CD4-positive, alpha-beta memory T cell (primary cell): Measurements from ENCODE around the gene NPTX2. TPM values are rescaled to one million over a fixed set of nuclear protein-coding genes. Genes with fewer than 3 reads are reported as not detected.

Experiments
- CTCF ChIA-PET: fragments of 350-600 bp; sonication (Branson Sonifier 250); formaldehyde crosslinking; loops from one replicate; lab custom pipeline; 2021; ENCODE audit warnings: inconsistent platforms; ENCODE audit not compliant: partially characterized antibody; lab: Charles Lee
- POLR2A ChIA-PET: fragments of 350-600 bp; sonication (Branson Sonifier 250); formaldehyde crosslinking; loops from one replicate; lab custom pipeline; 2021; ENCODE audit not compliant: partially characterized antibody; lab: Charles Lee
- DNase-seq, 5 donors: peaks; one replicate each; pipeline versions ENCODE4 v3.0.0 to v3.0.0-alpha.2; 2020 to 2022; ENCODE audit warnings: mixed read lengths in 1 of 5
- H3K27ac ChIP-seq: one replicate; pipeline ENCODE4 v1.7.0; 2013; ENCODE audit warnings: low read depth, low read length
- H3K27me3 ChIP-seq: 2 replicates; pipeline ENCODE4 v1.7.0; 2013; ENCODE audit warnings: mild to moderate bottlenecking, low read length, moderate library complexity; ENCODE audit not compliant: insufficient read depth
- H3K36me3 ChIP-seq: 2 replicates; pipeline ENCODE4 v1.7.0; 2013; ENCODE audit warnings: mild to moderate bottlenecking, low read length, moderate library complexity; ENCODE audit not compliant: insufficient read depth
- H3K4me1 ChIP-seq: 2 replicates; pipeline ENCODE4 v1.7.0; 2013; ENCODE audit warnings: mild to moderate bottlenecking, low read length, moderate library complexity; ENCODE audit not compliant: insufficient read depth
- H3K4me3 ChIP-seq, 2 donors: one replicate each; pipeline ENCODE4 v1.7.0; 2013; ENCODE audit warnings: low read length in 2 of 2, mild to moderate bottlenecking in 1 of 2
- H3K9me3 ChIP-seq, 2 donors: one replicate each; pipeline ENCODE4 v1.7.0; 2013; ENCODE audit warnings: low read length in 2 of 2, control low read depth in 1 of 2; ENCODE audit not compliant: control insufficient read depth in 1 of 2
- H3K27ac Mint-ChIP-seq, 7 donors: one replicate each; pipeline ENCODE4 v1.8.0; 2020 to 2021; ENCODE audit warnings: mixed read lengths in 7 of 7, mild to moderate bottlenecking in 6 of 7, inconsistent platforms in 3 of 7, moderate library complexity in 3 of 7
- H3K27me3 Mint-ChIP-seq, 2 donors: one replicate each; pipeline ENCODE4 v1.8.0; 2020 to 2021; ENCODE audit warnings: mixed read lengths in 2 of 2
- H3K36me3 Mint-ChIP-seq, 2 donors: one replicate each; pipeline ENCODE4 v1.8.0; 2020 to 2021; ENCODE audit warnings: mixed read lengths in 2 of 2, inconsistent platforms in 1 of 2, mild to moderate bottlenecking in 1 of 2
- H3K4me1 Mint-ChIP-seq, 4 donors: one replicate each; pipeline ENCODE4 v1.8.0; 2020 to 2021; ENCODE audit warnings: mixed read lengths in 4 of 4, mild to moderate bottlenecking in 1 of 4
- H3K4me3 Mint-ChIP-seq, 8 donors: one replicate each; pipeline ENCODE4 v1.8.0; 2020 to 2021; ENCODE audit warnings: mixed read lengths in 8 of 8, mild to moderate bottlenecking in 7 of 8, moderate library complexity in 6 of 8, inconsistent platforms in 3 of 8
- H3K9me3 Mint-ChIP-seq, 8 donors: one replicate each; pipeline ENCODE4 v1.8.0; 2020 to 2021; ENCODE audit warnings: mixed read lengths in 8 of 8, mild to moderate bottlenecking in 5 of 8, inconsistent platforms in 3 of 8, moderate library complexity in 1 of 8
- intact Hi-C: fragments of 100-400 bp; cut with micrococcal nuclease; formaldehyde crosslinking; loops from one replicate; pipeline ENCODE4 v1.15.1; 2023
- polyA plus RNA-seq, 2 donors: library from polyadenylated mRNA; unstranded; fragments of 300-500 nt; fragmentation: Illumina TruSeq; gene quantifications; one replicate each; pipeline ENCODE4 v1.2.3, GENCODE V29; 2021
- total RNA-seq, 2 experiments: library from RNA; stranded (reverse); gene quantifications; one replicate each; pipeline ENCODE4 v1.2.3, GENCODE V29; 2021

The NPTX2 gene
- total and polyA plus RNA-seq, 4 experiments from 2014 or later = not detected

DNA sequence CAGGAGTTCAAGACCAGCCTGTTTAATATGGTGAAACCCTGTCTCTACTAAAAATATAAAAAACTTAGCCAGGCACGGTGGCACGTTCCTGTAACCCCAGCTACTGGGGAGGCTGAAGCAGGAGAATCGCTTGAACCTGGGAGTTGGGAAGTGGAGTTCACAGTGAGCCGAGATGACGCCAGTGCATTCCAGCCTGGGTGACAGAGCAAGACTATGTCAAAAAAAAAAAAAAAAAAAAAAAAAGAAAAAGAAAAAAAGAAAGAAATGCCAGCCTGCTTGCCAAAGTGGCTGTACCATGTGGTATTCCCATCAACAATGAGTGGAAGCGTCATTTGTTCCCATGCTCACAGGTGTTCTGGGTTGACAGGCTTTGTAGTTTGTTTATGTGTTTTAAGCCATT is 43.3 kb upstream of the NPTX2 start:
- Histone ChIP-seq H3K36me3 (no peaks in the 10 kb centered on the region), H3K27ac (no peak overlapping the region), H3K27me3 (no peaks in the 10 kb centered on the region), H3K9me3 (peaks cover 0 to 7% of the 10 kb centered on the region in 2 donors), H3K4me3 (no peak overlapping the region), H3K4me1 (no peaks in the 10 kb centered on the region)
- ChIA-PET CTCF (no interaction called here), POLR2A (no interaction called here)
- H3K27ac Mint-ChIP-seq = no peak overlapping the region
- H3K27me3 Mint-ChIP-seq = peaks cover 0 to 3% of the 10 kb centered on the region in 2 donors
- H3K36me3 Mint-ChIP-seq = peaks cover 0 to 5% of the 10 kb centered on the region in 2 donors
- peaks cover 0 to 40% (median 25%) of the 10 kb centered on the region in 8 donors for H3K9me3 Mint-ChIP-seq
- H3K4me3 Mint-ChIP-seq = no peak overlapping the region
- intact Hi-C loops = no loop called here
- H3K4me1 Mint-ChIP-seq = no peaks in the 10 kb centered on the region
- no peak for DNase-seq

DNA sequence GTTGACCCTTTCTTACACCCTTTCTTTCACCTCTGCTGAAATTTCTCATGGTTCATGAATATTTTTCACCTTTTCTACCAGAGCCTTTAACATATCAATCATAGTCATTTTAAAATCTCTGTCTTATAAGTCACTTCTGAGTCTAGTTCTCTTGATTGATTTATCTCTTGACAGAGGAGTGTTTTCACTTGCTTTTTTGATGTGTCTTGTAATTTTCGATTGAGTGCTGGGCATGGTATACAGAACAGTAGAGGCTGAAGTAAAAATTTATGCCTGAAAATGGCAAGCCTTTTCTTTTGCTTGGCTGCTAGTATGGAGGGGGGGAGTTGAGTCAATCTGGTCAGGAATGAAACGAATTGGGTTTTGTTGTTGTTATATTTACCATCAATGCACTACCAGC is 41.2 kb upstream of the NPTX2 start:
- Mint-ChIP-seq H3K4me1 (no peaks in the 10 kb centered on the region), H3K9me3 (peaks cover 0 to 40% (median 25%) of the 10 kb centered on the region in 8 donors), H3K27me3 (peaks cover 3 to 5% of the 10 kb centered on the region in 2 donors), H3K4me3 (no peak overlapping the region), H3K36me3 (peaks cover 0 to 5% of the 10 kb centered on the region in 2 donors), H3K27ac (peak overlapping the region in 1 of 7 donors; percentile 44)
- ChIA-PET POLR2A (no interaction called here), CTCF (no interaction called here)
- intact Hi-C loops = no loop called here
- Histone ChIP-seq H3K36me3 (no peaks in the 10 kb centered on the region), H3K9me3 (peaks cover 0 to 7% of the 10 kb centered on the region in 2 donors), H3K27me3 (no peaks in the 10 kb centered on the region), H3K4me1 (no peaks in the 10 kb centered on the region), H3K4me3 (no peak overlapping the region), H3K27ac (no peak overlapping the region)
- no peak for DNase-seq

DNA sequence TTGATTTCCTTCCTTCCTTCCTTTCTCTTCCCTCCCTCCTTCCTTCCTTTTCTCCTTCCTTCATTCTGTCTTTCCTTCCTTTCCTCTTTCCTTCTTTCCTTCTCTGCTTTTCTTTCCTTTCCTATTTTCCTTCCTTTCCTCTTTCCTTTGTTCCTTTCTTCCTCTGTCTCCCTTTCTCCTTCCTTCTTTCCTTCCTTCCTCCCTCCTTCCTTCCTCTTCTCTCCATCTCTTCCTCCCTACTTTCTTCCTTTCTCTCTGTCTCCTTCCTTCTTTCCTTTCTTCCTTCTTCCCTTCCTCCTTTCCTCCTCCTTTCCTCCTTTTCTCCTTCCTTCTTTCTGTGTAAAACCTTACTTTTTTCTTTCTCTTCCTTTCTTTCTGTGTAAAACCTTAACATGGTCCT is 32.3 kb upstream of the NPTX2 start:
- intact Hi-C loops = no loop called here
- CTCF ChIA-PET = no interaction called here
- DNase-seq = no peak
- Histone ChIP-seq H3K36me3 (no peaks in the 10 kb centered on the region), H3K4me3 (no peak overlapping the region), H3K9me3 (no peaks in the 10 kb centered on the region), H3K27me3 (no peaks in the 10 kb centered on the region), H3K27ac (no peak overlapping the region), H3K4me1 (no peaks in the 10 kb centered on the region)
- POLR2A ChIA-PET = no interaction called here
- Mint-ChIP-seq H3K27me3 (peaks cover 2 to 8% of the 10 kb centered on the region in 2 donors), H3K4me3 (no peak overlapping the region), H3K27ac (no peak overlapping the region), H3K36me3 (no peaks in the 10 kb centered on the region), H3K9me3 (peaks cover 0 to 17% (median 5%) of the 10 kb centered on the region in 8 donors), H3K4me1 (no peaks in the 10 kb centered on the region)

DNA sequence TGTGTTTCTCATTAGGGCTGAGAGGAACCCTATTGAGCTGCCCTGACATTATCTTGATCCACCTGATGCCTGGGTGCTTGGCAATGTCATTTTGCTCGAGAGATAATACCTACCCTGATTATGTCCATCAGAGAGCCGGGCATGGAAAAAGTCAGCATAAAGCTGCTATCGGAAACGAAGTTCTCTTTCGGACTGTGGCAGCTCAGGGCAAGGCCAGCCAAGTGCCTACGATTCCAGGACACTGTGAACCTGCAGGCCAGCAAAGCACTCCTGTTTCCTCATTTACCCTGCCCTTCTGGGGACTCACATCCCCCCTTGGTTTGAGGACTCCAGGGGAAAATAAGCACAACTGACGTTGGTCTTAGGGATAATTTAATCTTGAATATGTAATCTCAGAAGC is 25.2 kb upstream of the NPTX2 start:
- Histone ChIP-seq H3K27me3 (no peaks in the 10 kb centered on the region), H3K27ac (no peak overlapping the region), H3K9me3 (no peaks in the 10 kb centered on the region), H3K4me3 (no peak overlapping the region), H3K4me1 (no peaks in the 10 kb centered on the region), H3K36me3 (no peaks in the 10 kb centered on the region)
- peaks cover 3 to 4% of the 10 kb centered on the region in 2 donors for H3K27me3 Mint-ChIP-seq
- ChIA-PET POLR2A (no interaction called here), CTCF (no interaction called here)
- H3K4me1 Mint-ChIP-seq = no peaks in the 10 kb centered on the region
- no peak for DNase-seq
- H3K9me3 Mint-ChIP-seq = peaks cover 0 to 3% (median 0%) of the 10 kb centered on the region in 8 donors
- no peak overlapping the region for H3K27ac Mint-ChIP-seq
- H3K4me3 Mint-ChIP-seq = no peak overlapping the region
- no peaks in the 10 kb centered on the region for H3K36me3 Mint-ChIP-seq
- intact Hi-C loops = no loop called here

DNA sequence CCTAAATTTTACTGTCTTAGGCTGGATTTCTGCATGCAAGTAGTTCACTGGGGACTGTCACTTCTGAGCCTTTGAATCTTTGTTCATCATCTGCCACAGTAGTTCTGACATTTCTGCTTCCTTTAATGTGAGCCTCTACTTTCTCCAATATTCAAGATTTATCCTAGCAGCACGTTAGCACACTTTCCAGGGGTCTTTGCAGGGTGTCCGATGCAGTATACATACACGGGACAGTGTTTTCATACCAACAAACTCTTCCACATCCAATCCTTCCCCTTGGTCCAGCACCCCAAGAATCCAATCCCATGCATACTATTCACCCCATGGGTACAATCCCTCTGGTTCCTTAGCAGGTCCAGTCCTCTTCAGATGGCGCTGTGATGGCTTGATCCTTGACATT is 22.7 kb upstream of the NPTX2 start:
- ChIA-PET POLR2A (no interaction called here), CTCF (no interaction called here)
- Mint-ChIP-seq H3K27ac (no peak overlapping the region), H3K4me3 (no peak overlapping the region), H3K9me3 (peaks cover 0 to 2% (median 0%) of the 10 kb centered on the region in 8 donors), H3K4me1 (no peaks in the 10 kb centered on the region), H3K36me3 (no peaks in the 10 kb centered on the region), H3K27me3 (peaks cover 0 to 4% of the 10 kb centered on the region in 2 donors)
- no peak for DNase-seq
- intact Hi-C loops = no loop called here
- no peak overlapping the region for H3K4me3 ChIP-seq
- no peaks in the 10 kb centered on the region for H3K27me3 ChIP-seq
- H3K9me3 ChIP-seq = no peaks in the 10 kb centered on the region
- H3K27ac ChIP-seq = no peak overlapping the region
- H3K36me3 ChIP-seq = no peaks in the 10 kb centered on the region
- no peaks in the 10 kb centered on the region for H3K4me1 ChIP-seq

DNA sequence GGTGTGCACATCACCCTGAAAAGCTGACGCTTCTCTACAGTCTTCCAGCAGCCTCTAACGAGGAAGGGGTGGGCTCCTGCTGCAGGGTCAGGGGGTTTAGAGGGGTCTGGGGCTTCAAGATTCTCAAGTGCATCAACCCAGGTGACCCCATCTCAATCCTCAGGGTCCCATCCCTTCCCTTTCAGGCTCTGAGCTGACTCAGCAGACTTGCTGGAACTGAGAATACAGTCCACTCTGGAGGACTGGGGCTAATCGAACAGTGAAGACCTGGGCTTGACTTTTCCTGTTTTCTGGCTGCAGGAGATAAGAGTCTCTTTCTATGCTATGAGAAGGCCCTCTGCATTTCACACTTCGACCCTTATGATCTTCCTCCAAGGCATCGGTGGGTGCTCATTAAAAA is 22.3 kb upstream of the NPTX2 start:
- H3K4me1 ChIP-seq = no peaks in the 10 kb centered on the region
- DNase-seq = no peak

DNA sequence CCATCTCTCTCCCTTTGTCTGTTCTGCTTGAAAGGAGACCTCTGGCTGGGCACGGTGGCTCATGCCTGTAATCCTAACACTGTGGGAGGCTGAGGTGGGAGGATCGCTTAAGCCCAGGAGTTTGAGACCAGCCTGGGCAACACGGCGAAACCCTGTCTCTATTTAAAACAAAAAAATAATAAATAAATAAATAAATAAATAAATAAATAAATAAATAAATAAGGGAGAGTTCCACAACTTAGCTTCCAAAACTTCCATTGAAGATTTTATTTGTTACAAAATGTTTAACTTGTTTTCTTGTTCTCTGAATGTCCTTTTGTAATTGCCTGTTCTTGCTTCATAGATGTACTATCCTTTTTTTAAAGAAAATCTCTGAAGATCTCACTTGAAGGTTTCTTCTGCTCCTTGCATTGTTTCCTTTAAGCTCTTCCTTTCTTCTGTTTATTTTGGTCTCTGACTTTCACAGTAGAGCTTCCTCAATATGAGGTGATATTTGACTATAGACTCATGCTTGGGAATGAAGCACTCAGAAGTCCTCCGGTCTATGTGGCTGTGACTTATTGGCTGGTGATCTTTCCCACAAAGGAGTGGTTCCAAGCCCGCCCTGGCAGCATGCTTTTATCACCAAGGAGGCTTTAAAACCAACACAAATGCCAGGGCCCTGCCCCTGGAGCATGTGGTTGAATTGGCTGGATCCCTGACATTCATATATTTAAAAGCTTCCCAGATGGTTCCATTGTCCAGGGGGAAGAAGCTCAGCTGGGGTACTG is 18.1 kb upstream of the NPTX2 start:
- no peaks in the 10 kb centered on the region for H3K9me3 ChIP-seq
- no peaks in the 10 kb centered on the region for H3K4me1 ChIP-seq
- no peak for DNase-seq
- H3K4me3 Mint-ChIP-seq = no peak overlapping the region
- peaks cover 0 to 6% of the 10 kb centered on the region in 2 donors for H3K27me3 Mint-ChIP-seq
- no peak overlapping the region for H3K27ac Mint-ChIP-seq
- H3K4me1 Mint-ChIP-seq = no peaks in the 10 kb centered on the region
- H3K27me3 ChIP-seq = no peaks in the 10 kb centered on the region
- peaks cover 0 to 2% (median 0%) of the 10 kb centered on the region in 8 donors for H3K9me3 Mint-ChIP-seq
- ChIA-PET POLR2A (no interaction called here), CTCF (no interaction called here)
- H3K27ac ChIP-seq = no peak overlapping the region
- intact Hi-C loops = no loop called here
- no peaks in the 10 kb centered on the region for H3K36me3 ChIP-seq
- no peak overlapping the region for H3K4me3 ChIP-seq
- no peaks in the 10 kb centered on the region for H3K36me3 Mint-ChIP-seq

More for the DNA sequence above, 22.3 kb upstream of the NPTX2 start:
- H3K4me3 Mint-ChIP-seq = no peak overlapping the region
- no peaks in the 10 kb centered on the region for H3K36me3 Mint-ChIP-seq
- H3K9me3 Mint-ChIP-seq = peaks cover 0 to 2% (median 0%) of the 10 kb centered on the region in 8 donors
- no peak overlapping the region for H3K27ac Mint-ChIP-seq
- Histone ChIP-seq H3K9me3 (no peaks in the 10 kb centered on the region), H3K27me3 (no peaks in the 10 kb centered on the region), H3K36me3 (no peaks in the 10 kb centered on the region), H3K4me3 (no peak overlapping the region), H3K27ac (no peak overlapping the region)
- intact Hi-C loops = no loop called here
- POLR2A ChIA-PET = no interaction called here
- peaks cover 0 to 4% of the 10 kb centered on the region in 2 donors for H3K27me3 Mint-ChIP-seq
- CTCF ChIA-PET = no interaction called here
- H3K4me1 Mint-ChIP-seq = no peaks in the 10 kb centered on the region
